HG03060 (cell line): ENCODE results near the gene KLHL12.

Experiments
- ATAC-seq: cut with Tn5 transposase; IDR thresholded peaks from one replicate; pipeline ENCODE4 v1.9.1; 2021; ENCODE audit warnings: low read depth, moderate number of reproducible peaks; ENCODE audit not compliant: unreplicated experiment

The KLHL12 gene

DNA sequence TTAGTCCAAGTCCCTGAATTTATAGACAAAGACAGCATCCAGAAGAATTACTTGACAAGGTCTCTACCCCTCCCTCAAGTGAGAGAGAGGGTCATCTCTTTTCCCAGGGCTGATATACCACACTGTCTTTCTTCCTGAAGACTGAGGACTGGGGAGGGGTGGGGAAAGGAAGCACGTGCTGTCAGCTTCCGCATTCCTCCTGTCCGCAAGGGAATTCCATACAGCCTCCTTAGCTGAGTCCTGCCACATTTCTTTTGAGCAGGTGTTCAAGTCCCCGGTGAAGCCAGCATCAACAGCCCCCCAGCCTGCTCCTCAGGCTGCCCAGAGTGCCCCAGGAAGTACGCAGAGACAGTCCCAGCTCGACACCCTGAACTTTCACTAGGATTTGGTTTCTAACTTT lies 82.1 kb downstream of the KLHL12 start:
- no peak for ATAC-seq

DNA sequence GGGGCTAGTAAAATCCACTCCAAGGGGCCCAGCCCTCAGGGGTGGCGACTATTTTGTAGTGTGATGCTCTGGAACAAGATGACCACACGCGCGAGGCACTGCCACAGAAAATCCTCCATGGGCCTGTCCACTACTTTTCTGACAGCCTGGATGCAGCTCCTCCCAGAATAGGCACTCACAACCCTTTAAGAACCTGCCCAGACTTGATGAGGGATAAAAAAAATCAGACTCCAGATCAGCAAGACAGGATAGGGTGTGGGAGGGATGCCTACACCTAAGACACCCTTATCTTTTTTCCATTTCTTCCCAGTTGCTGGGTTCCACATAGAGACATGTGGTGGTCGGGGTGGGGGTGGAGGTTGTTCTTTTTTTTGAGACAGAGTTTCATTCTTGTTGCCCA lies 82.8 kb downstream of the KLHL12 start:
- ATAC-seq, result no peak

DNA sequence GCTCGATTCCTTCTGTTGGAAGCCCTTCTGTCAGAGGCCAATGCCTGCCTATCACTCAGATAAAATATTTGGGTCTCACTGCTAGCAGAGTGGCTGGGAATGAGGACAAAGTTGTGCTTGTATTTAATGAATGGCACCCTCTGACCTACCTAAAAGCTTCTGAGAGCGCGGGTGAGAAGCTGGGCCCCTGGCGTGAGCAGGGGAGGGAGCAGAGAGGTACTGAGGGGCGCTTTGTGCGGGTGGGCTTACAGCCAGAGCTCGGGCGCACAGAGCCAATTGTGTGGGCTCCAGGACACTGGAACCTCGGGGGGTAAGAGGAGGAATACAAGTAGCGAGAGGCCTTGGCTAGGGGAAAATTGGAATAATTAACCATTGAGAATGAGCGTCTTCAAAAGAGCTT lies 84.0 kb downstream of the KLHL12 start:
- ATAC-seq, result no peak
